Glutamatergic neuron (in vitro differentiated cells): Measurements from ENCODE around the gene ASS1. TPM values are rescaled to one million over a fixed set of nuclear protein-coding genes. Genes with fewer than 3 reads are reported as not detected.

Experiments
- DNase-seq: peaks from one replicate; pipeline ENCODE4 v3.0.0; 2022
- H3K27ac Mint-ChIP-seq: one replicate; pipeline ENCODE4 v1.8.0; 2020; ENCODE audit warnings: mild to moderate bottlenecking, mixed read lengths, inconsistent platforms; ENCODE audit not compliant: unreplicated experiment
- H3K27me3 Mint-ChIP-seq: one replicate; pipeline ENCODE4 v1.8.0; 2020; ENCODE audit warnings: mild to moderate bottlenecking, moderate library complexity, mixed read lengths, inconsistent platforms; ENCODE audit not compliant: unreplicated experiment
- H3K36me3 Mint-ChIP-seq: one replicate; pipeline ENCODE4 v1.8.0; 2020; ENCODE audit warnings: mild to moderate bottlenecking, mixed read lengths, inconsistent platforms; ENCODE audit not compliant: unreplicated experiment
- H3K4me1 Mint-ChIP-seq: one replicate; pipeline ENCODE4 v1.8.0; 2020; ENCODE audit warnings: mild to moderate bottlenecking, low read depth, mixed read lengths, inconsistent platforms; ENCODE audit not compliant: unreplicated experiment
- H3K4me3 Mint-ChIP-seq: one replicate; pipeline ENCODE4 v1.8.0; 2020; ENCODE audit warnings: mild to moderate bottlenecking, mixed read lengths, inconsistent platforms; ENCODE audit not compliant: unreplicated experiment
- H3K9me3 Mint-ChIP-seq: one replicate; pipeline ENCODE4 v1.8.0; 2020; ENCODE audit warnings: mild to moderate bottlenecking, moderate library complexity, mixed read lengths, inconsistent platforms; ENCODE audit not compliant: unreplicated experiment
- total RNA-seq: library from RNA; stranded (reverse); fragmentation: NEBNext Ultra II Directional; extraction: Animal tissue kit (Norgen Biotek cat#: 25700); gene quantifications from one replicate; pipeline ENCODE4 v1.2.1, GENCODE V29; 2021; ENCODE audit not compliant: unreplicated experiment
- TF ChIP-seq, protein P1 (sequence below): fragments of 200-600 bp; sonication (generic); IDR thresholded peaks from one replicate; pipeline ENCODE4 v1.5.0; 2021; ENCODE audit not compliant: partially characterized antibody, unreplicated experiment

The ASS1 gene
- total RNA-seq, 1 donor from 2014 or later: 31.5 TPM

DNA sequence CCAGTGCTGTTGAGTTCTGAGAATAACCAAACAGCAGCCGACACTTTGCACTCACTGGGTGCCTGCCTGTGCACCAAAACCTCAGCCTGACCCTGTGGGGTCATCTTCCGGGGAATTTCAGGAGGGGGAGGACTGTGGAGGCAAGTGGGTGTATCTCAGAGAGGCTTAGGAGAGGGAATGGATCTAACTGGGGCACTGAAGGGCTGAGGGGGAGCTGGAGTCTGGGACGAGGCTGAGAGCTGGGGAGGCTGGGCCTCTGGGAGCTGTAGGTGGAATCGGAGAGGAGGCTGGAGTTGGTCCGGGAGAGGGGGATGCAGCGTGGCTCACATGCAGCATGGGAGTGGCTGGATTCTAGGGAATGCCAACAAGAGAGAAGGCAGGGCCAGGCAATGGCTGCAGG, 14.9 kb upstream of the ASS1 start:
- no peak for DNase-seq
- no peaks in the 10 kb centered on the region for H3K36me3 Mint-ChIP-seq
- TF ChIP-seq, protein P1, sequence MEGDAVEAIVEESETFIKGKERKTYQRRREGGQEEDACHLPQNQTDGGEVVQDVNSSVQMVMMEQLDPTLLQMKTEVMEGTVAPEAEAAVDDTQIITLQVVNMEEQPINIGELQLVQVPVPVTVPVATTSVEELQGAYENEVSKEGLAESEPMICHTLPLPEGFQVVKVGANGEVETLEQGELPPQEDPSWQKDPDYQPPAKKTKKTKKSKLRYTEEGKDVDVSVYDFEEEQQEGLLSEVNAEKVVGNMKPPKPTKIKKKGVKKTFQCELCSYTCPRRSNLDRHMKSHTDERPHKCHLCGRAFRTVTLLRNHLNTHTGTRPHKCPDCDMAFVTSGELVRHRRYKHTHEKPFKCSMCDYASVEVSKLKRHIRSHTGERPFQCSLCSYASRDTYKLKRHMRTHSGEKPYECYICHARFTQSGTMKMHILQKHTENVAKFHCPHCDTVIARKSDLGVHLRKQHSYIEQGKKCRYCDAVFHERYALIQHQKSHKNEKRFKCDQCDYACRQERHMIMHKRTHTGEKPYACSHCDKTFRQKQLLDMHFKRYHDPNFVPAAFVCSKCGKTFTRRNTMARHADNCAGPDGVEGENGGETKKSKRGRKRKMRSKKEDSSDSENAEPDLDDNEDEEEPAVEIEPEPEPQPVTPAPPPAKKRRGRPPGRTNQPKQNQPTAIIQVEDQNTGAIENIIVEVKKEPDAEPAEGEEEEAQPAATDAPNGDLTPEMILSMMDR: no peak
- no peak overlapping the region for H3K4me3 Mint-ChIP-seq
- peaks cover 6% of the 10 kb centered on the region for H3K4me1 Mint-ChIP-seq
- peaks cover 7% of the 10 kb centered on the region for H3K27me3 Mint-ChIP-seq
- peaks cover 5% of the 10 kb centered on the region for H3K9me3 Mint-ChIP-seq
- H3K27ac Mint-ChIP-seq: no peak overlapping the region

DNA sequence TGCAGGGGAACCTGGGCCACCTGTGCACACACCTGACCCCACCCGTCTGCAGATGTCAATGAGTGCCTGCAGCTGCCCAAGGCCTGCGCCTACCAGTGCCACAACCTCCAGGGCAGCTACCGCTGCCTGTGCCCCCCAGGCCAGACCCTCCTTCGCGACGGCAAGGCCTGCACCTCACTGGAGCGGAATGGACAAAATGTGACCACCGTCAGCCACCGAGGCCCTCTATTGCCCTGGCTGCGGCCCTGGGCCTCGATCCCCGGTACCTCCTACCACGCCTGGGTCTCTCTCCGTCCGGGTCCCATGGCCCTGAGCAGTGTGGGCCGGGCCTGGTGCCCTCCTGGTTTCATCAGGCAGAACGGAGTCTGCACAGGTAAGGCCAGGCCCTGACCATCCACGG, 14.5 kb upstream of the ASS1 start:
- Mint-ChIP-seq H3K36me3 (no peaks in the 10 kb centered on the region), H3K27me3 (peaks cover 7% of the 10 kb centered on the region), H3K9me3 (peaks cover 5% of the 10 kb centered on the region), H3K4me1 (peaks cover 6% of the 10 kb centered on the region), H3K27ac (no peak overlapping the region), H3K4me3 (no peak overlapping the region)
- no peak for DNase-seq
- TF ChIP-seq, protein P1: no peak

DNA sequence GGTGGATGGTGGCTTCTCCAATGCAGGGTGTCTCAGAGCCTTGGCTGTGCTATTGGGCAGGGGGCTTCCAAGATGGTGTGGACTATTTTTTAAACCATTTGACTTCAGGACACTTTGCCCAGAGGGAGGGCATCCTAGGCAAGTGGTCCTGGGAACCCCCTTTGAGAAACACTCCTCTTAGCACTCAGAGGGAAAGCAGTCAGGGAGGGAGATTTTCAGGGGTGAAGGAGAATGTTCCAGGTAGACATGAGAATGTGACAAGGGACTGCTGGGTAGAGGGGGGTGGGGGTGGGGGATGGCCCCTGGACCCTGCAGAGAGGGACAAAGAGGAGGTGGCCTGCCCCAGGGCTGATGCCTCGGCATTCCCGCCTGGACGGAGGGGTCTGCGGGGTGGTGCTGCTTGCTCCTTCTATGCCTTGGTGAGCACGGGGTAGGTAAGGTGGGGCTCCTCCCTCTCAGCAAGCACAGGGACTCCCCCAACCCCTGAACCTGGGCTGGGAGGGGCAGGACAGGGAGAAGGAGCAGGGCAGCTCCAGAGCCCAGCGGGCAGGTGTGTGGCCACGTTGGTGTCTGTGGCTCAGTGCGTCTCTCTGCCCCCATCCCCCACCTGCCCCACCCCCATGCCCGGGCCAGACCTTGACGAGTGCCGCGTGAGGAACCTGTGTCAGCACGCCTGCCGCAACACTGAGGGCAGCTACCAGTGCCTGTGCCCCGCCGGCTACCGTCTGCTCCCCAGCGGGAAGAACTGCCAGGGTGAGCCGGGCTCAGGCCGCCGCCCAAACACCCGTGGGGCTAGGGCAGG, 13.8 kb upstream of the ASS1 start:
- peaks cover 5% of the 10 kb centered on the region for H3K9me3 Mint-ChIP-seq
- TF ChIP-seq, protein P1: no peak

DNA sequence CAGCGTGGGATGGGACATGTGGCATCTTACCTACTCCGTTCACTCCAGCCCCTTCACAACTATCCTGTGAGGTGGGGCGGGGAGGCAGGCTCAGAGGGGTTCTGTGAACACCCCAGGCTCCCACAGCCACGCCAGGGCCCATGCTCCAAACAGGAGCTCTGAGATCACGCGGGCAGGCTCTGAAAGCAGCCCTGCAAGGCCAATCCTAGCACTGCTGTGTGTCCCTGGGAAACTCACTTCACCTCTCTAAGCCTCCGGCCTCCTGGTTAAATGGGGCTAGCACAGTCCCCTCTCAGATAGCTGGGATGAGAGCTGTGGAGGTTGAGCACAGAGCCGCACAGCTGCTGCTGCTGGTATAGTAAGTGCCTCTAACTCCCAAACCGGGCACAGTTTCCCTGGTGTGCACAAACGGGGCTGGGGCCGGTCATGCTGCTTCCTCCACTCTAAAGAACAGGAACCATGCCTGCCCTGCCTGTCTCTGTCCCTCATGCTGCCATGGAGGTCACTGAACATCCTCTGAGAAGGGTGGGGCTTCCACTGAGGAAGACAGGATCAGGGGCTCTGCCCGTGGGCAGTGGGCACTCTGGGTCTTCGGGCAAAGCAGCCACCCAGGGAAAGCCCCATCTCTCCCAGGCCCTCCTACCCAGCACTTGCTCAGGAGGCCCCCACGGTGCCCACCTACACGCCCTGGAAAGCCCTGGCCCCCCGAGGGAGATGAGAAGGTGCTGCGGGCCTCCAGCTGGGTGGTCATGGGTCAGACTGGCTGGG, 13.0 kb upstream of the ASS1 start:
- TF ChIP-seq, protein P1: no peak
- no peak for DNase-seq
- Mint-ChIP-seq H3K36me3 (no peaks in the 10 kb centered on the region), H3K9me3 (peaks cover 5% of the 10 kb centered on the region), H3K27me3 (peaks cover 3% of the 10 kb centered on the region), H3K4me1 (peaks cover 5% of the 10 kb centered on the region), H3K4me3 (no peak overlapping the region), H3K27ac (no peak overlapping the region)

More for the DNA sequence above, 13.8 kb upstream of the ASS1 start:
- Mint-ChIP-seq H3K27me3 (peaks cover 5% of the 10 kb centered on the region), H3K36me3 (no peaks in the 10 kb centered on the region), H3K4me1 (peaks cover 6% of the 10 kb centered on the region), H3K4me3 (no peak overlapping the region), H3K27ac (no peak overlapping the region)
- no peak for DNase-seq

DNA sequence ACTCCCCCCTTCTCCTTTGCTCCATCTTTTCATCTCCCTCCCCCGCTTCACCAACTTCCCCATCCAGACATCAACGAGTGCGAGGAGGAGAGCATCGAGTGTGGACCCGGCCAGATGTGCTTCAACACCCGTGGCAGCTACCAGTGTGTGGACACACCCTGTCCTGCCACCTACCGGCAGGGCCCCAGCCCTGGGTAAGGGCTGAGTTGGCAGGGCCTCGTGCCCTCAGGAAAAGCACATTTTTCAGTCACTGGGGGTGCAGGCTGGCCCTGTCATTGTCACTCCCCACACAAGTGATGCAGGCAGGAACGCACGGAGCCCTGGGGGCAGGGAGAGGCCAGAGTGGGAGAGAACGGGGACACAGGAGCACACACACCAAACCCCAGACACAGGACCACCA, 12.4 kb upstream of the ASS1 start:
- Mint-ChIP-seq H3K36me3 (no peaks in the 10 kb centered on the region), H3K27ac (no peak overlapping the region), H3K27me3 (peaks cover 3% of the 10 kb centered on the region), H3K4me1 (peaks cover 2% of the 10 kb centered on the region), H3K9me3 (peaks cover 5% of the 10 kb centered on the region), H3K4me3 (no peak overlapping the region)
- TF ChIP-seq, protein P1: no peak
- no peak for DNase-seq
